H1 (cell line): ENCODE data around the gene MAFF. TPM values are rescaled to one million over a fixed set of nuclear protein-coding genes. Genes with fewer than 3 reads are reported as not detected.

Experiments used
- CTCF ChIA-PET: fragments of 300-600 bp; sonication (Branson Sonifier 250); formaldehyde crosslinking; loops from one replicate; lab custom pipeline; 2021; ENCODE audit not compliant: partially characterized antibody; lab: Charles Lee
- POLR2A ChIA-PET: fragments of 300-600 bp; sonication (Branson Sonifier 250); formaldehyde crosslinking; loops from one replicate; lab custom pipeline; 2021; ENCODE audit warnings: inconsistent platforms; ENCODE audit not compliant: partially characterized antibody; lab: Charles Lee
- DNase-seq, 2 experiments: peaks; one replicate each; pipeline versions ENCODE4 v3.0.0 to v3.0.0-alpha.2; 2010 to 2022; ENCODE audit warnings: low spot score in 2 of 2, low read depth in 1 of 2, mixed read lengths in 1 of 2
- FAIRE-seq: peaks from 2 replicates; lab custom pipeline; 2011; peaks lifted over from hg19 to GRCh38; lab: Jason Lieb, UNC
- H2AFZ ChIP-seq: 2 replicates; pipeline ENCODE4 v1.8.1; 2012; ENCODE audit warnings: low read length, inconsistent platforms
- H2AK5ac ChIP-seq: 2 replicates; pipeline ENCODE4 v1.6.1; 2013; ENCODE audit warnings: low read depth, low read length
- H2BK120ac ChIP-seq: replicated peaks from 2 replicates; pipeline ENCODE3; 2013; ENCODE audit warnings: low read depth, low read length, inconsistent platforms
- H2BK12ac ChIP-seq: 2 replicates; pipeline ENCODE4 v1.6.1; 2013; ENCODE audit warnings: low read depth, low read length
- H2BK15ac ChIP-seq: 2 replicates; pipeline ENCODE4 v1.6.1; 2013; ENCODE audit warnings: low read length
- H2BK20ac ChIP-seq: 2 replicates; pipeline ENCODE4 v1.6.1; 2013; ENCODE audit warnings: low read length
- H2BK5ac ChIP-seq: 2 replicates; pipeline ENCODE4 v1.6.1; 2013; ENCODE audit warnings: low read depth, low read length
- H3K14ac ChIP-seq: 2 replicates; pipeline ENCODE4 v1.6.1; 2013; ENCODE audit warnings: inconsistent platforms; ENCODE audit not compliant: insufficient read length
- H3K18ac ChIP-seq: 2 replicates; pipeline ENCODE4 v1.6.1; 2013; ENCODE audit warnings: low read length; ENCODE audit errors: extremely low read depth
- H3K23ac ChIP-seq: 2 replicates; pipeline ENCODE4 v1.6.1; 2013; ENCODE audit warnings: inconsistent platforms; ENCODE audit not compliant: insufficient read length
- H3K23me2 ChIP-seq: 2 replicates; pipeline ENCODE4 v1.6.1; 2013; ENCODE audit warnings: low read depth, low read length
- H3K27ac ChIP-seq: 2 replicates; pipeline ENCODE4 v1.6.1; 2011; ENCODE audit warnings: low read depth, low read length, inconsistent platforms
- H3K27me3 ChIP-seq, 4 experiments: replicated peaks in 1 of 4; 1 replicate in 1 of 4; 2 replicates in 3 of 4; pipeline versions ENCODE4 v1.6.1 to v1.8.1; 2011 to 2013; ENCODE audit warnings: low read length in 3 of 4, mild to moderate bottlenecking in 3 of 4, inconsistent platforms in 2 of 4, mixed read lengths in 2 of 4, moderate library complexity in 1 of 4; ENCODE audit not compliant: control insufficient read depth in 3 of 4, insufficient read depth in 3 of 4; ENCODE audit errors: extremely low read depth in 1 of 4
- H3K36me3 ChIP-seq, 4 experiments: 2 replicates each; pipeline versions ENCODE4 v1.6.1 to v1.8.1; 2011 to 2013; ENCODE audit warnings: mild to moderate bottlenecking in 4 of 4, low read length in 3 of 4, moderate library complexity in 2 of 4, control low read depth in 1 of 4, inconsistent platforms in 1 of 4; ENCODE audit not compliant: insufficient read depth in 4 of 4, control insufficient read depth in 2 of 4
- H3K4ac ChIP-seq: replicated peaks from 2 replicates; pipeline ENCODE3; 2013; ENCODE audit warnings: low read length, low read depth, mixed read lengths, inconsistent platforms; ENCODE audit not compliant: insufficient read length
- H3K4me1 ChIP-seq, 4 experiments: replicated peaks in 1 of 4; 1 replicate in 1 of 4; 2 replicates in 3 of 4; pipeline versions ENCODE4 v1.6.1 to v1.8.1; 2011 to 2013; ENCODE audit warnings: low read length in 3 of 4, inconsistent platforms in 2 of 4, mixed read lengths in 1 of 4; ENCODE audit not compliant: insufficient read depth in 4 of 4, control insufficient read depth in 3 of 4
- H3K4me2 ChIP-seq, 2 experiments: 2 replicates each; pipeline versions ENCODE4 v1.6.1 to v1.8.1; 2011 to 2013; ENCODE audit warnings: low read depth in 2 of 2, low read length in 2 of 2, control low read depth in 1 of 2, inconsistent platforms in 1 of 2, mild to moderate bottlenecking in 1 of 2; ENCODE audit not compliant: insufficient read depth in 1 of 2
- H3K4me3 ChIP-seq, 4 experiments: fragments of 200-600, 300-600 bp in 1 of 4; sonication (generic), shearing (Covaris generic), sonication (Bioruptor Twin) in 1 of 4; 2 replicates each; pipeline versions ENCODE4 v1.5.1 to v1.8.1; 2011 to 2016; ENCODE audit warnings: low read length in 4 of 4, low read depth in 3 of 4, control low read depth in 2 of 4, inconsistent platforms in 2 of 4, mild to moderate bottlenecking in 2 of 4, mixed read lengths in 1 of 4, moderate library complexity in 1 of 4; ENCODE audit not compliant: insufficient read depth in 2 of 4; ENCODE audit errors: extremely low read depth in 1 of 4
- H3K56ac ChIP-seq: replicated peaks from 2 replicates; pipeline ENCODE3; 2013; ENCODE audit warnings: low read depth, mild to moderate bottlenecking, mixed read lengths, low read length, inconsistent platforms; ENCODE audit not compliant: insufficient read length
- H3K79me1 ChIP-seq: 2 replicates; pipeline ENCODE4 v1.6.1; 2013; ENCODE audit warnings: low read depth, low read length, control low read depth
- H3K79me2 ChIP-seq, 2 experiments: 2 replicates each; pipeline versions ENCODE4 v1.6.1 to v1.8.1; 2012 to 2013; ENCODE audit warnings: low read length in 2 of 2, mild to moderate bottlenecking in 2 of 2, inconsistent platforms in 1 of 2; ENCODE audit not compliant: insufficient read depth in 2 of 2, control insufficient read depth in 1 of 2
- H3K9ac ChIP-seq, 4 experiments: replicated peaks in 1 of 4; 1 replicate in 1 of 4; 2 replicates in 3 of 4; pipeline versions ENCODE4 v1.6.1 to v1.8.1; 2011 to 2013; ENCODE audit warnings: low read depth in 3 of 4, low read length in 3 of 4, control low read depth in 2 of 4, mild to moderate bottlenecking in 2 of 4, moderate library complexity in 2 of 4, inconsistent platforms in 1 of 4; ENCODE audit errors: extremely low read depth in 1 of 4
- H3K9me3 ChIP-seq, 2 experiments: 2 replicates each; pipeline versions ENCODE4 v1.6.1 to v1.8.1; 2012 to 2013; ENCODE audit warnings: mild to moderate bottlenecking in 2 of 2, moderate library complexity in 2 of 2, control low read depth in 1 of 2, inconsistent platforms in 1 of 2, low read depth in 1 of 2, low read length in 1 of 2, mixed read lengths in 1 of 2; ENCODE audit not compliant: insufficient read depth in 2 of 2
- H4K20me1 ChIP-seq, 2 experiments: replicated peaks in 1 of 2; 2 replicates each; pipeline versions ENCODE3 to v1.8.1; 2011 to 2013; ENCODE audit warnings: inconsistent platforms in 2 of 2, low read length in 2 of 2, mild to moderate bottlenecking in 1 of 2; ENCODE audit not compliant: insufficient read depth in 2 of 2, control insufficient read depth in 1 of 2
- H4K5ac ChIP-seq: 2 replicates; pipeline ENCODE4 v1.6.1; 2013; ENCODE audit warnings: low read length, low read depth, mixed read lengths, inconsistent platforms; ENCODE audit not compliant: insufficient read length
- H4K8ac ChIP-seq: 2 replicates; pipeline ENCODE4 v1.8.0; 2013; ENCODE audit warnings: mild to moderate bottlenecking, moderate library complexity, low read length, inconsistent platforms; ENCODE audit not compliant: insufficient read depth; ENCODE audit errors: extremely low read depth
- H4K91ac ChIP-seq: replicated peaks from 2 replicates; pipeline ENCODE3; 2013; ENCODE audit warnings: low read length, mixed read lengths, inconsistent platforms; ENCODE audit not compliant: insufficient read length
- POU5F1 ChIP-seq: IDR thresholded peaks from 2 replicates; pipeline ENCODE4 v1.6.1; 2011; ENCODE audit warnings: low read depth, mild to moderate bottlenecking, low read length, moderate library complexity
- SRF ChIP-seq: IDR thresholded peaks from 2 replicates; pipeline ENCODE4 v1.6.1; 2011; ENCODE audit warnings: mild to moderate bottlenecking, low read depth, low read length, moderate library complexity
- WGBS, 2 experiments: shearing (Covaris generic) in 1 of 2; methylation state at CpG; one replicate each; pipeline versions ENCODE4 v1.1.6 to v1.1.7; 2013 to 2015; ENCODE audit warnings: low lambda C conversion rate in 2 of 2, mixed read lengths in 2 of 2, inconsistent platforms in 1 of 2, low coverage in 1 of 2, missing lambda C conversion rate in 1 of 2; ENCODE audit not compliant: insufficient replicate concordance in 2 of 2, insufficient coverage in 1 of 2, insufficient read length in 1 of 2; ENCODE audit errors: extremely low coverage in 1 of 2, missing lambda C conversion rate in 1 of 2; 5-methylcytosine and 5-hydroxymethylcytosine counted together
- polyA plus RNA-seq, 7 experiments: library from polyadenylated mRNA; depleted of rRNA in 3 of 7; stranded (reverse) in 5 of 7; unstranded in 2 of 7; fragments of >200 nt in 5 of 7; fragments of 200-250 nt in 2 of 7; gene quantifications; 1 replicate in 5 of 7; 2 replicates in 1 of 7; 4 replicates in 1 of 7; pipeline versions ENCODE4 v1.2.1 to v1.2.3, GENCODE V29; 2011 to 2013; ENCODE audit warnings: missing spikeins in 2 of 7, mixed read lengths in 2 of 7
- total RNA-seq: library from RNA; stranded (reverse); fragmentation: NEBNext Ultra II Directional; extraction: Animal tissue kit (Norgen Biotek cat#: 25700); gene quantifications from 2 replicates; pipeline ENCODE4 v1.2.1, GENCODE V29; 2021

The MAFF gene
- total and polyA plus RNA-seq, 2 of the 8 experiments (the other 6 are each of a cell fraction or from before 2014, with no cell fraction given) = 1.5 to 6.3 TPM

GRCh38 chr22:38255697-38256096 lies 53.9 kb downstream of the MAFF start:
- Histone ChIP-seq H2BK120ac (no peak overlapping the region), H3K27ac (no peak overlapping the region), H2AFZ (no peak overlapping the region), H3K14ac (no peak overlapping the region), H3K18ac (no peak overlapping the region), H3K79me2 (peaks cover 6 to 65% of the 10 kb centered on the region in 2 experiments; a peak in 3 of 4 replicates), H2AK5ac (no peak overlapping the region), H3K27me3 (no peaks in the 10 kb centered on the region), H2BK12ac (no peak overlapping the region), H2BK20ac (no peak overlapping the region), H3K9ac (no peak overlapping the region), H3K4me2 (no peak overlapping the region), H4K5ac (no peak overlapping the region), H3K79me1 (peaks cover 11% of the 10 kb centered on the region), H3K23ac (no peak overlapping the region), H3K4me3 (no peak overlapping the region), H3K4me1 (peaks cover 0 to 7% (median 3%) of the 10 kb centered on the region in 4 experiments; a peak in 4 of 7 replicates), H4K20me1 (peaks cover 8 to 19% of the 10 kb centered on the region in 2 experiments), H2BK5ac (no peak overlapping the region), H3K9me3 (no peaks in the 10 kb centered on the region), H3K56ac (no peak overlapping the region), H4K91ac (no peak overlapping the region), H4K8ac (no peak overlapping the region), H3K23me2 (no peaks in the 10 kb centered on the region), H3K36me3 (no peaks in the 10 kb centered on the region), H3K4ac (no peak overlapping the region), H2BK15ac (no peak overlapping the region)
- POLR2A ChIA-PET = interaction anchor here (0.9 kb wide), 1 partner anchor 11 kb away, joined by 3 read pairs; no protein-coding TSS in a partner anchor
- CTCF ChIA-PET = interaction anchor here (1.9 kb wide), 1 partner anchor 10 kb away, joined by 4 read pairs; no protein-coding TSS in a partner anchor
- DNase-seq (no peak), FAIRE-seq (peak; percentile 42)
- no peak for TF ChIP-seq POU5F1
- no peak for TF ChIP-seq SRF
- 98% methylated on average over 2 of the region's 2 CpGs; no CpG with 5 or more reads in 1 of the 2 experiments for WGBS, 2 experiments
